Osteoblast (primary cell): ENCODE measurements around the gene CHST4. TPM values are rescaled to one million over a fixed set of nuclear protein-coding genes. Genes with fewer than 3 reads are reported as not detected.
A peak's percentile ranks its signal among the peaks of the same experiment; 100 is the strongest.

ENCODE experiments used
- DNase-seq: peaks from one replicate; pipeline ENCODE4 v3.0.0; 2011; ENCODE audit warnings: low spot score, mixed read lengths; ENCODE audit not compliant: insufficient read length; ENCODE audit errors: missing footprints
- H2AFZ ChIP-seq: 2 replicates; pipeline ENCODE4 v1.6.0; 2011; ENCODE audit warnings: mild to moderate bottlenecking, low read length
- H3K27ac ChIP-seq: 2 replicates; pipeline ENCODE4 v1.5.1; 2011; ENCODE audit warnings: mild to moderate bottlenecking, low read depth, low read length, moderate library complexity
- H3K27me3 ChIP-seq: 2 replicates; pipeline ENCODE4 v1.6.0; 2012; ENCODE audit warnings: mild to moderate bottlenecking, control low read depth, inconsistent platforms, low read length, moderate library complexity; ENCODE audit not compliant: insufficient read depth
- H3K36me3 ChIP-seq: 2 replicates; pipeline ENCODE4 v1.5.1; 2011; ENCODE audit warnings: mild to moderate bottlenecking, low read length, control low read depth, moderate library complexity; ENCODE audit not compliant: insufficient read depth
- H3K4me1 ChIP-seq: 2 replicates; pipeline ENCODE4 v1.5.1; 2011; ENCODE audit warnings: mild to moderate bottlenecking, low read length, control low read depth, moderate library complexity; ENCODE audit not compliant: insufficient read depth
- H3K4me2 ChIP-seq: 2 replicates; pipeline ENCODE4 v1.6.0; 2011; ENCODE audit warnings: mild to moderate bottlenecking, low read length; ENCODE audit not compliant: insufficient read depth
- H3K4me3 ChIP-seq: fragments of 200-600 bp; sonication (generic); 3 replicates; pipeline ENCODE4 v1.5.1; 2012; ENCODE audit warnings: mild to moderate bottlenecking, low read length, inconsistent platforms; ENCODE audit not compliant: insufficient read depth
- H3K79me2 ChIP-seq: 2 replicates; pipeline ENCODE4 v1.6.0; 2012; ENCODE audit warnings: mild to moderate bottlenecking, low read length, control low read depth, inconsistent platforms; ENCODE audit not compliant: insufficient read depth
- H3K9me3 ChIP-seq: 2 replicates; pipeline ENCODE4 v1.5.1; 2011; ENCODE audit warnings: low read depth, low read length, control low read depth
- H4K20me1 ChIP-seq: 2 replicates; pipeline ENCODE4 v1.6.0; 2012; ENCODE audit warnings: mild to moderate bottlenecking, low read length, control low read depth; ENCODE audit not compliant: insufficient read depth
- CTCF ChIP-seq: IDR thresholded peaks from 2 replicates; pipeline ENCODE4 v1.5.1; 2011; ENCODE audit warnings: mild to moderate bottlenecking, low read depth, low read length, moderate library complexity; ENCODE audit errors: extremely low read depth
- total RNA-seq: library from RNA; depleted of rRNA; stranded (reverse); fragments of >200 nt; gene quantifications from 2 replicates; pipeline ENCODE4 v1.2.3, GENCODE V29; 2012

CHST4 gene
- total RNA-seq, 1 donor, result not detected

- DNase-seq, result no peak
- Histone ChIP-seq H3K9me3 (no peaks in the 10 kb centered on the region), H3K27me3 (no peaks in the 10 kb centered on the region), H3K36me3 (peaks cover 3% of the 10 kb centered on the region), H3K4me1 (peaks cover 8% of the 10 kb centered on the region), H3K4me3 (no peak overlapping the region), H2AFZ (no peak overlapping the region), H3K4me2 (no peak overlapping the region), H3K79me2 (peaks cover 3% of the 10 kb centered on the region), H4K20me1 (no peaks in the 10 kb centered on the region), H3K27ac (no peak overlapping the region)
- no peak for TF ChIP-seq CTCF
These were observed 43.7 kb upstream of the CHST4 start for GRCh38 chr16:71482569-71482968.

- TF ChIP-seq CTCF, result no peak
- Histone ChIP-seq H3K27ac (peak overlapping the region; percentile 96), H3K4me3 (peak overlapping the region; percentile 82), H3K4me1 (peaks cover 8% of the 10 kb centered on the region), H3K9me3 (no peaks in the 10 kb centered on the region), H3K27me3 (no peaks in the 10 kb centered on the region), H3K4me2 (peak overlapping the region; percentile 80), H3K36me3 (no peaks in the 10 kb centered on the region), H2AFZ (peak overlapping the region; percentile 69), H3K79me2 (peaks cover 3% of the 10 kb centered on the region), H4K20me1 (no peaks in the 10 kb centered on the region)
- peak; percentile 88 for DNase-seq
These were observed 42.0 kb upstream of the CHST4 start for GRCh38 chr16:71484006-71484893.

- no peak for DNase-seq
- TF ChIP-seq CTCF, result no peak
- Histone ChIP-seq H3K4me3 (no peak within 1 kb of the TSS), H3K27me3 (no peaks in the 10 kb centered on the region), H3K9me3 (no peaks in the 10 kb centered on the region), H3K79me2 (no peaks in the 10 kb centered on the region), H4K20me1 (no peaks in the 10 kb centered on the region), H3K4me2 (no peak within 1 kb of the TSS), H2AFZ (no peak within 1 kb of the TSS), H3K4me1 (peaks cover 3% of the 10 kb centered on the region), H3K36me3 (no peaks in the 10 kb centered on the region), H3K27ac (no peak within 1 kb of the TSS)
These were observed 37.1 kb upstream of the CHST4 start, which contains the start of gene ZNF19 for GRCh38 chr16:71489122-71489521. ZNF19 (minus strand) TSS chr16:71489324; CDS start chr16:71482114, 7,210 bp downstream.

GRCh38 chr16:71490361-71490760, 35.9 kb upstream of the CHST4 start:
- Histone ChIP-seq H3K9me3 (no peaks in the 10 kb centered on the region), H3K4me2 (no peak overlapping the region), H3K4me3 (no peak overlapping the region), H4K20me1 (no peaks in the 10 kb centered on the region), H3K79me2 (no peaks in the 10 kb centered on the region), H3K4me1 (no peaks in the 10 kb centered on the region), H3K36me3 (no peaks in the 10 kb centered on the region), H3K27me3 (no peaks in the 10 kb centered on the region), H2AFZ (no peak overlapping the region), H3K27ac (no peak overlapping the region)
- no peak for TF ChIP-seq CTCF
- no peak for DNase-seq
